B cell (primary cell): ENCODE measurements around the gene SLC4A1.

ENCODE experiments used
- EZH2 ChIP-seq: IDR thresholded peaks from 2 replicates; pipeline ENCODE4 v1.6.1; 2012; ENCODE audit warnings: borderline replicate concordance, low read depth, mild to moderate bottlenecking, moderate library complexity, low read length; ENCODE audit not compliant: insufficient read depth, poor library complexity, severe bottlenecking
- TF ChIP-seq, protein P1 (sequence below): fragments of 200-600 bp; IDR thresholded peaks from one replicate; pipeline ENCODE4 v1.8.0; 2022; ENCODE audit warnings: antibody characterized with exemption, mild to moderate bottlenecking

DNA sequence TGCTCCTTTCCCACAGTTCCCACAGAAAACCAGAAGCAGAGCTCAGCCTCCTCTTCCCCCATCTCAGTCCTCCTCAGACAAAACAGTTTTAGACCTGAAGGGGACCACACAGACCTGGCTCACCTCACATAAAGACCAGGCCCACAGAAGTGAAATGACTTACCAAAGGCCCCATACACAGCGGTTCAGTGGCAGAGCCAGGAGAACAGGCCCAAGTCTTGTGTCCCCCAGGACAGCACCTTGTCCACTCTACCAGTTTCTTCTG lies 53.8 kb downstream of the SLC4A1 start:
- TF ChIP-seq EZH2, result no peak
- TF ChIP-seq, protein P1, sequence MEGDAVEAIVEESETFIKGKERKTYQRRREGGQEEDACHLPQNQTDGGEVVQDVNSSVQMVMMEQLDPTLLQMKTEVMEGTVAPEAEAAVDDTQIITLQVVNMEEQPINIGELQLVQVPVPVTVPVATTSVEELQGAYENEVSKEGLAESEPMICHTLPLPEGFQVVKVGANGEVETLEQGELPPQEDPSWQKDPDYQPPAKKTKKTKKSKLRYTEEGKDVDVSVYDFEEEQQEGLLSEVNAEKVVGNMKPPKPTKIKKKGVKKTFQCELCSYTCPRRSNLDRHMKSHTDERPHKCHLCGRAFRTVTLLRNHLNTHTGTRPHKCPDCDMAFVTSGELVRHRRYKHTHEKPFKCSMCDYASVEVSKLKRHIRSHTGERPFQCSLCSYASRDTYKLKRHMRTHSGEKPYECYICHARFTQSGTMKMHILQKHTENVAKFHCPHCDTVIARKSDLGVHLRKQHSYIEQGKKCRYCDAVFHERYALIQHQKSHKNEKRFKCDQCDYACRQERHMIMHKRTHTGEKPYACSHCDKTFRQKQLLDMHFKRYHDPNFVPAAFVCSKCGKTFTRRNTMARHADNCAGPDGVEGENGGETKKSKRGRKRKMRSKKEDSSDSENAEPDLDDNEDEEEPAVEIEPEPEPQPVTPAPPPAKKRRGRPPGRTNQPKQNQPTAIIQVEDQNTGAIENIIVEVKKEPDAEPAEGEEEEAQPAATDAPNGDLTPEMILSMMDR, result no peak
